GM21737 (cell line): ENCODE measurements around the gene EYA2.
"Not testable (repeated sequence)": the region's sequence is repeated elsewhere in the genome, so short reads cannot be mapped to it uniquely, and the experiment has no call there.

Experiments used
- ATAC-seq: cut with Tn5 transposase; IDR thresholded peaks from one replicate; pipeline ENCODE4 v1.9.1; 2021; ENCODE audit warnings: mild to moderate bottlenecking, moderate library complexity; ENCODE audit not compliant: unreplicated experiment

EYA2 gene

GRCh38 chr20:46894971-46895905 lies 595 bp downstream of the EYA2 start:
- no peak for ATAC-seq

GRCh38 chr20:46895906-46896242 lies 1.2 kb downstream of the EYA2 start:
- ATAC-seq, result no peak

- no peak for ATAC-seq
Measured at GRCh38 chr20:46897328-46897880, 2.8 kb downstream of the EYA2 start.

DNA sequence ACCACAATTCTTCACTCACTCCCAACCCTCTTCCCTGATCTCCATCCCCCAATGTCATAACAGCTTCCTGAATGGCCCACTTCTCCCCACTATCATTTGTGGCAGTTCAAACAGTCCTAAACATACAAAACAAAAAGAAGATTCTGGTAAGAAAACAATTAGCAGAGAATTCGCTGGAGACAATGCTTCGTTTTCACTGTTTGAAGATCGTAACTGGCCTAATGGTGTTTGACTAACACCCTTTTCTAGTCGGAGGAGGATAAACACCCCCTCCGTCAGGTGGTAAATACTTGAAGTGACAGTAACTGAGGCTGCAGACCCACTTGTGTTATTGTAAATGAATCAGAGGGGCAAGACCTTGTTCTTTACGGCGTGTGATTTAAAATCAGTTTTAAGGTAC lies 3.8 kb downstream of the EYA2 start:
- no peak for ATAC-seq

DNA sequence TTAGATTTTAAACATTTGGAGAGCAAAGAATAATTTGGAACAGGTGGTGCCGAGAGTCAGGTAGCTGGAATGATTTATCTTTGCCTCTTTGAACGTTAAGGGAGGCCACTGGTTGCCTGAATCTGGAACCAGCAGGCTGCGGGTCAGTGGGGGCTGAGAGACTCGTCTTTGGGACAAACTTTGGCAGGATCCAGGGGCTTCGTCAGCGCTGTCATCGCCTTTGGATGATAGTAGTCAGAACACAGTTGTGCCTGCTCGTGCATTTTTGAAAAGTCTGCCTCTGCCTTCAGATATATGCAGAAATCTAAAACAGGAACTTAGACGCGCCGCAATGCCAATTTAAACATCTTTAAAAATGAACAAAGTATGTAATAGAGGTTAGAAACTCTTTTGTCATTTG lies 5.0 kb downstream of the EYA2 start:
- ATAC-seq, result no peak

DNA sequence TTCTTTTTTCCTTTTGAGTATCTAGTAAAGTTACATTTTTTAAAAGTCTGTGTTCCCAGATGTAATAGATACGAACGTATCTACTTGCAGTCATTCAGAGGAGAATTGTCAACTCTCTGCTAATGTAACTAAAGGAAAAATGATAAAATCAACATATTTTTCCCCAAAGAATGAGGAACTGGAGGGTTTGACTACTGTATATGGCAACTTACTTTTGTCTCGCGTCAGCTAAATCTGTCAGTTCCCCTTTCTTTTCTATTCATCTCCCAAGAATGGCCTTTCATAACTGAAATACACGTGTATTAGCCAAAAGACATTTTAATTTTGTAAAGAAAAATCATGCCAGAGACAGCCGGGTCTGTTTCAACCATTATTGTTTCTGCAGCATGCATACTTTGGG lies 5.4 kb downstream of the EYA2 start:
- no peak for ATAC-seq

DNA sequence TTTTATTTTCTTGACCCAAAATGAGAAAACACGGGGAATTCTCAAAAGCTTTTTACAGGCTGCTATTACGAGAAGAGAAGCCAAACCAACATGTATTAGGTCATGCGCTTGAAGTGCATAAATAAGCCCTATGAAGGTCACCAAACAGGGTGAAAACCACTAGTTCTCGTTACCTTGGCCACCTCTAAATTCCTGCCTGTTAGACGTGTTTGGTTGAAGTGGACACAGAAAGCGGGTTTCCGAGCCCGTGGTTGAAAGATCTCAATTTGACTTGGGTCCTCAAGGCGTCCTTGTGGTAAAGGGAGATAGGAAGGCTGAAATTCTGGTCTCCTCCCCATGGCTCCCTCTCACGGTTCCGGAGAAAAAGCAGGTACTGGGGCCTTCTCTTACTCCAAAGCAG lies 6.2 kb downstream of the EYA2 start:
- ATAC-seq, result no peak

GRCh38 chr20:46901638-46902037 lies 7.0 kb downstream of the EYA2 start:
- ATAC-seq, result no peak

DNA sequence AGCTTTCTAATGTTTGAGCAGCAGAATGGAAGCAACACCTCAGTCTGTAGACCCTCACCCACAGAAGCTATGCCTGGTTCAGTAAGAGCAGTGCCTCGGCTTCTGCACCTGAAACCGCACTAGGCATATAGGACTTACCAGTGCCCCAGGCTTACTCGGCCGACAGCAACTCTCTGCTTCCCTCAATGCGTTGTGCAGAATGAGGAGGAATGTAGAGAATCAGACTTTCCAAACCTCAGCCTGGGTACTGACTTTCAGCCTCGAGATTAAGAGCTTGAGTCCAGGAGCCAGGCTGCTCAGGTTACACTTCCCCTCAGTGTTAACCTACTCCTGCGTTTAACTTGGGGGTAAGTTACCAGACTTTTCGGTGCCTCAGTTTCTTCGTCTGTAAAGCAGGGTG lies 8.6 kb downstream of the EYA2 start:
- ATAC-seq, result no peak

DNA sequence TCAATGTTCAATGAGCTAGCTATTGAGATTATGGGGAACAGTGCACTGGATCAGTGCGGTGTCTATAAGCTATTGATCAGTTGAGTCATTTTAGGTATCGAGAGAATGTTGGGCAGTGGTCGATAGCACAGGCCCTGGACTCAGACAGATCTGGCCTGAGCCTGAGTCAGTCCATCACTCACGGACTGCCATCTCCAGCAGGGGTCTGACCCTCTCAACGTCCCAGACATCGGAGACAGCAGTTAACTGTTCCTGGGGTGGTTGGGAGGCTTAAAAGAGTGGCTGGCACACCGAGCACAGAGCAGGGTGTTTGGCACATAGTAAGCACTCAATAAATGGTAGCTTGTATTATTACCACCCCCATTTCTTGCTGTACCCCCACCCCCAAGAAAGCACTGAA lies 9.3 kb downstream of the EYA2 start:
- no peak for ATAC-seq

GRCh38 chr20:46905364-46906125 lies 10.9 kb downstream of the EYA2 start:
- no peak for ATAC-seq

- ATAC-seq, result no peak
Measured at GRCh38 chr20:46913329-46914044, 18.8 kb downstream of the EYA2 start.

GRCh38 chr20:46914789-46915379 lies 20.2 kb downstream of the EYA2 start:
- no peak for ATAC-seq

GRCh38 chr20:46915575-46916257 lies 21.1 kb downstream of the EYA2 start:
- ATAC-seq, result no peak

- ATAC-seq, result no peak
Measured at GRCh38 chr20:46916258-46916603, 21.6 kb downstream of the EYA2 start.

GRCh38 chr20:46917155-46917554 lies 22.5 kb downstream of the EYA2 start:
- ATAC-seq, result no peak

DNA sequence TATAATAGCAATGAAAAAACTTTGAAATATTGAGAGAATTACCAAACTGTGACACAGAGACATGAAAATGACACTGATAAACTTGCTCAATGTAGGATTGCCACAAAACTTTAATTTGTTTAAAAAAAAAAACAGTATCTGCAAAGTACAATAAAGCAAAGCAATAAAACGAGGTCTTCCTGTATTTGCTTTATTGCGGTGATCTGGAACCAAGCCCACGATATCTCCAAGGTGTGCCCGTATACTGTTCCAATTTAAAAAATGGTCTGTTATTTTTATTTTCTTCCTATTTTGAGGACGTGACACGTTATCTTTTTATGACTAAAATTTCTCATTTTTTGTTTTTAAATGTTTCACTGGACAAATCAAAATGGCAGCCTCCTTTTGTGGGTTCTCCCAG lies 25.5 kb downstream of the EYA2 start:
- no peak for ATAC-seq

GRCh38 chr20:46922841-46923240 lies 28.2 kb downstream of the EYA2 start:
- ATAC-seq, result not testable (repeated sequence)

- ATAC-seq, result no peak
Measured at GRCh38 chr20:46923550-46923949, 28.9 kb downstream of the EYA2 start.

GRCh38 chr20:46928580-46929132 lies 34.0 kb downstream of the EYA2 start:
- ATAC-seq, result no peak
